Measurements from ENCODE around the gene NUP43.

NUP43 gene

GRCh38 chr6:149723262-149723661, 23.1 kb downstream of the NUP43 start:
- no peaks in the 10 kb centered on the region for H3K79me2 ChIP-seq (ENCODE audit: insufficient read depth, low read length)

GRCh38 chr6:149719531-149719930, 26.8 kb downstream of the NUP43 start:
- Histone ChIP-seq H3K27ac (ENCODE audit: low read depth, low read length) (no peak overlapping the region), H3K9me2 (replicated peaks; ENCODE audit: insufficient read depth, low read length) (no peaks in the 10 kb centered on the region), H3K9me3 (ENCODE audit: insufficient read depth, low read length) (no peaks in the 10 kb centered on the region), H3K9ac (ENCODE audit: low read length) (no peak overlapping the region), H3K27me3 (ENCODE audit: low read length) (no peaks in the 10 kb centered on the region), H3F3A (ENCODE audit: insufficient read depth) (peaks cover 3% of the 10 kb centered on the region; the same call in 1 of the 2 replicates), H3K4me3 (ENCODE audit: insufficient read depth, low read length, poor library complexity, severe bottlenecking) (no peak overlapping the region), H2AFZ (ENCODE audit: low read depth, low read length, severe bottlenecking) (no peak overlapping the region), H4K20me1 (ENCODE audit: low read depth, low read length) (peaks cover 2% of the 10 kb centered on the region; the same call in 1 of the 2 replicates), H3K4me2 (ENCODE audit: low read depth, low read length, poor library complexity, severe bottlenecking) (no peak overlapping the region), H3K36me3 (ENCODE audit: low read length) (peaks cover 5% of the 10 kb centered on the region; the same call in 1 of the 2 replicates), H3K79me2 (ENCODE audit: insufficient read depth, low read length) (peaks cover 34% of the 10 kb centered on the region)
- TF ChIP-seq CTCF (IDR thresholded peaks at IDR 0.05; ENCODE audit: insufficient read depth, low read length, poor library complexity, severe bottlenecking): no peak
- no peak for TF ChIP-seq EZH2phosphoT487 (conservative IDR thresholded peaks at IDR 0.05; ENCODE audit: low read length)

More at GRCh38 chr6:149723262-149723661, 23.1 kb downstream of the NUP43 start:
- Histone ChIP-seq H3K27me3 (ENCODE audit: low read length) (no peaks in the 10 kb centered on the region), H3K4me2 (ENCODE audit: low read depth, low read length, poor library complexity, severe bottlenecking) (no peak overlapping the region), H3K27ac (ENCODE audit: low read depth, low read length) (no peak overlapping the region), H3K9ac (ENCODE audit: low read length) (no peak overlapping the region), H2AFZ (ENCODE audit: low read depth, low read length, severe bottlenecking) (no peak overlapping the region), H4K20me1 (ENCODE audit: low read depth, low read length) (no peaks in the 10 kb centered on the region), H3F3A (ENCODE audit: insufficient read depth) (peaks cover 13% of the 10 kb centered on the region), H3K9me2 (replicated peaks; ENCODE audit: insufficient read depth, low read length) (no peaks in the 10 kb centered on the region), H3K4me3 (ENCODE audit: insufficient read depth, low read length, poor library complexity, severe bottlenecking) (no peak overlapping the region), H3K9me3 (ENCODE audit: insufficient read depth, low read length) (no peaks in the 10 kb centered on the region), H3K36me3 (ENCODE audit: low read length) (peaks cover 10% of the 10 kb centered on the region; the same call in 1 of the 2 replicates)
- TF ChIP-seq CTCF (IDR thresholded peaks at IDR 0.05; ENCODE audit: insufficient read depth, low read length, poor library complexity, severe bottlenecking) (no peak), EZH2phosphoT487 (conservative IDR thresholded peaks at IDR 0.05; ENCODE audit: low read length) (no peak)

GRCh38 chr6:149717588-149718458, 28.5 kb downstream of the NUP43 start, which contains the start of gene LATS1:
TSS of gene LATS1 (minus strand) at chr6:149718101. CDS start at chr6:149702126, 15,975 bp downstream.
- no peaks in the 10 kb centered on the region for H3F3A ChIP-seq (ENCODE audit: insufficient read depth)
- peak within 1 kb of the TSS; percentile 90 for H3K4me3 ChIP-seq (ENCODE audit: insufficient read depth, low read length, poor library complexity, severe bottlenecking)
- peak within 1 kb of the TSS; percentile 99 for H3K9ac ChIP-seq (ENCODE audit: low read length)
- peak within 1 kb of the TSS; percentile 63 for H3K27ac ChIP-seq (ENCODE audit: low read depth, low read length)
- peaks cover 51% of the 10 kb centered on the region for H3K79me2 ChIP-seq (ENCODE audit: insufficient read depth, low read length)
- TF ChIP-seq CTCF (IDR thresholded peaks at IDR 0.05; ENCODE audit: insufficient read depth, low read length, poor library complexity, severe bottlenecking) (no peak), EZH2phosphoT487 (conservative IDR thresholded peaks at IDR 0.05; ENCODE audit: low read length) (no peak)
- no peaks in the 10 kb centered on the region for H3K9me2 ChIP-seq (replicated peaks; ENCODE audit: insufficient read depth, low read length)
- H3K27me3 ChIP-seq (ENCODE audit: low read length): no peaks in the 10 kb centered on the region
- H4K20me1 ChIP-seq (ENCODE audit: low read depth, low read length): peaks cover 3% of the 10 kb centered on the region; the same call in 1 of the 2 replicates
- no peaks in the 10 kb centered on the region for H3K9me3 ChIP-seq (ENCODE audit: insufficient read depth, low read length)
- H3K4me2 ChIP-seq (ENCODE audit: low read depth, low read length, poor library complexity, severe bottlenecking): peak within 1 kb of the TSS; percentile 98
- H2AFZ ChIP-seq (ENCODE audit: low read depth, low read length, severe bottlenecking): peak within 1 kb of the TSS; percentile 91
- peaks cover 5% of the 10 kb centered on the region; the same call in 1 of the 2 replicates for H3K36me3 ChIP-seq (ENCODE audit: low read length)

Measured in SU-DHL-6 (cell line).